Rectal smooth muscle tissue (tissue), 1 donor: ENCODE results near the gene PRAC2.

Experiments
- H3K27ac ChIP-seq: one replicate; pipeline ENCODE4 v1.7.0; 2013; ENCODE audit warnings: low read depth, low read length, inconsistent platforms
- H3K27me3 ChIP-seq: one replicate; pipeline ENCODE4 v1.7.0; 2013; ENCODE audit warnings: low read length; ENCODE audit not compliant: control insufficient read depth, insufficient read depth
- H3K36me3 ChIP-seq: one replicate; pipeline ENCODE4 v1.7.0; 2013; ENCODE audit warnings: low read length; ENCODE audit not compliant: control insufficient read depth, insufficient read depth
- H3K4me1 ChIP-seq: one replicate; pipeline ENCODE4 v1.7.0; 2013; ENCODE audit warnings: low read length; ENCODE audit not compliant: control insufficient read depth, insufficient read depth
- H3K4me3 ChIP-seq: one replicate; pipeline ENCODE4 v1.7.0; 2013; ENCODE audit warnings: low read length
- H3K9ac ChIP-seq: one replicate; pipeline ENCODE4 v1.7.0; 2013; ENCODE audit warnings: low read length

PRAC2 gene

GRCh38 chr17:48724251-48725003, 1.4 kb downstream of the PRAC2 start:
- Histone ChIP-seq H3K36me3 (no peaks in the 10 kb centered on the region), H3K27me3 (peaks cover 61% of the 10 kb centered on the region), H3K4me1 (no peaks in the 10 kb centered on the region), H3K4me3 (peak overlapping the region; percentile 2), H3K27ac (no peak overlapping the region), H3K9ac (no peak overlapping the region)

DNA sequence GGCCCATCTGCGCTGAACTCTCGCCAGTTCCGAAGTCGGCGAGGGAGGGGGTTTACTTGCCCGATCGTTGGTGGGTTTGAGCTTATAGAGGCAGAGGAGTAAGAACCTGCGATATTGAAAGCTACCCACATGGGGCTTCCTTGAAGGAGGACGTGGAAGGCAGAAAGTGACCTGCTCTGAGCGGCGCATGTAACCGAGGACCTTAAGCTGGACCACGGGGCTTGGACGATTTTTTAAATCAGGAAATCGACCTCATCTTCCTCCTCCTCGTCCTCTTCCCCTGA, 2.0 kb downstream of the PRAC2 start:
- Histone ChIP-seq H3K36me3 (no peaks in the 10 kb centered on the region), H3K27ac (no peak overlapping the region), H3K4me3 (no peak overlapping the region), H3K4me1 (no peaks in the 10 kb centered on the region), H3K27me3 (peaks cover 64% of the 10 kb centered on the region), H3K9ac (no peak overlapping the region)

DNA sequence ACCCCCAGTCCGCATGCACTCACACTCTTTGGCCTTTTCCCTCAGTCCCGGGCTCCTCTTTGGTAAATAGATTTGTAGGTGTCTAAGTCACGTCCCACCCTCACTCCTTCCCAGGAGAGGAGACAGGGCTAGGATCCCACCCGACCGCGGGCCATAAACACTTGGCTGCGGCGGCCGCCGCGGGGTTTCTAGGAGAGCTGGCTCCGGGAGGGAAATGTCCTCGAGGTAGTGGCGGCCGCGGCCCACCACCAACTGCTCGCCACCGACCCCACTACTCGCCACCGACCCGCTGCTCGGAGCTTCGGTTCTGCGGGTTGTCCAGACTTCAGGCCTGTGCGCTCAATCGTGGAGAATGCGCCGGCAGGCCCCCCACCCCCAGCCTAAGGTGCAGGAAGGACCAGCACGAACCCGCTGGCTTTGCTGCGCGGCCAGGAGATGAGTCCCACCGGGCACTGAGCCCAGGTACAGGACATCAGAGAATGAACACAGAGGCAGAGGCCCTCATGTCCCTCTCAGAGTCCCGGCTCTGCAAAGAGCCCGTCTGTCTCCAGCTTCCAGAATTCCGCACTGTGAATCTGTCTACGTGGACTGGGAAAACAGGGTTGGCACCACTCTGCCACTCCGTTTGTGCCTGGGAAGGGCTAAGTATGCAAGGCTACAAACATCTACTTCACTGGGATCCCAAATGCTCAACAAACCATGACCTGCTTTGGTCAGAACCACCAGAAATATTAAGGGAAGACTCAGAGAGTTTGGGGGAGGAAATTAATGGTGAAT, 2.5 kb downstream of the PRAC2 start:
- Histone ChIP-seq H3K9ac (no peak overlapping the region), H3K27ac (no peak overlapping the region), H3K27me3 (peaks cover 67% of the 10 kb centered on the region), H3K4me3 (no peak overlapping the region), H3K36me3 (no peaks in the 10 kb centered on the region), H3K4me1 (no peaks in the 10 kb centered on the region)

GRCh38 chr17:48726114-48726915, 3.3 kb downstream of the PRAC2 start:
- H3K9ac ChIP-seq = no peak overlapping the region
- H3K27ac ChIP-seq = no peak overlapping the region
- H3K27me3 ChIP-seq = peaks cover 61% of the 10 kb centered on the region
- H3K4me3 ChIP-seq = no peak overlapping the region
- H3K4me1 ChIP-seq = no peaks in the 10 kb centered on the region
- no peaks in the 10 kb centered on the region for H3K36me3 ChIP-seq

GRCh38 chr17:48726916-48727286, 3.9 kb downstream of the PRAC2 start:
- H3K27ac ChIP-seq = no peak overlapping the region
- H3K4me3 ChIP-seq = no peak overlapping the region
- H3K36me3 ChIP-seq = no peaks in the 10 kb centered on the region
- H3K4me1 ChIP-seq = no peaks in the 10 kb centered on the region
- H3K9ac ChIP-seq = no peak overlapping the region
- H3K27me3 ChIP-seq = peaks cover 60% of the 10 kb centered on the region

DNA sequence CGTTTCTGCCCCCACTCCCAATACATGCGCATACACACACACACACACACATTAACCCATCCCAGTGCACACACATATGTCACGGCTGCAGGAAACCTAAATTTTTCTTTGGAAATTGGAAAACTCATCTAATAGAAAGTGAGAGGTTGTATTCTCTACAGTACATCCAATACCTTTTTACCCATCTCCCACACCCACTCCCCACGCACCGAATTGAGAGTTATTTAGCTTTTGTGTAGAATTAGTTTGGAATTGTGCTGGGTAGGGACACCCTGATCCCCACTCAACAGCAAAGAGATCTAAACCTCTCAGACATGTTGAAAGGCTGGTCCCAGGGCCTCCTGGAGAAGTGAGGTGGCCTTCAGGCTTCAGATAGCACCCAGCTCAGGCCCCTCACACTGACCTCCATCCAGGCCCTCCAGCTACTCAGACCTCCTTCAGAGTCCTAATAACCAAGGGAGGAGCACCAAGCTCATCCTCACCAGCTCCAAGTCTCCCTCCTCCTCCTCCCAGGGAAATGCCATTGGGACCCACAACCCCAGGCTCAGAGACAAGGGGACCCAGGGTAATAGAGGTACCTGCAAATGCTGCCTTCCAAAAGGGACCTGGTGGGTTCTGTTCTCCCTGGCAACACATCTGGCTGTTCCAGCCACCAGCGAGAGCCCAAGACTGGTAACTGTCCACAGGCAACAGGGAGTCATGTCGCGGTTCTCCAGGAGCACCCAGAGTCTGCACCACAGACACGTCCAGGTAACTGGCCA, 4.6 kb downstream of the PRAC2 start:
- H3K36me3 ChIP-seq = no peaks in the 10 kb centered on the region
- no peak overlapping the region for H3K27ac ChIP-seq
- H3K9ac ChIP-seq = no peak overlapping the region
- H3K4me3 ChIP-seq = peak overlapping the region; percentile 66
- peaks cover 57% of the 10 kb centered on the region for H3K27me3 ChIP-seq
- no peaks in the 10 kb centered on the region for H3K4me1 ChIP-seq

GRCh38 chr17:48728232-48729231, 5.5 kb downstream of the PRAC2 start, which contains the start of gene HOXB13:
TSS of gene HOXB13 (minus strand) at chr17:48728750. CDS start at chr17:48728593, 157 bp downstream.
- H3K36me3 ChIP-seq = no peaks in the 10 kb centered on the region
- H3K4me1 ChIP-seq = no peaks in the 10 kb centered on the region
- H3K9ac ChIP-seq = peak within 1 kb of the TSS; percentile 43
- peaks cover 59% of the 10 kb centered on the region for H3K27me3 ChIP-seq
- H3K27ac ChIP-seq = no peak within 1 kb of the TSS
- H3K4me3 ChIP-seq = peak within 1 kb of the TSS; percentile 66

GRCh38 chr17:48729335-48730239, 6.6 kb downstream of the PRAC2 start:
- Histone ChIP-seq H3K27me3 (peaks cover 62% of the 10 kb centered on the region), H3K27ac (no peak overlapping the region), H3K36me3 (no peaks in the 10 kb centered on the region), H3K4me3 (peak overlapping the region; percentile 2), H3K9ac (no peak overlapping the region), H3K4me1 (no peaks in the 10 kb centered on the region)

DNA sequence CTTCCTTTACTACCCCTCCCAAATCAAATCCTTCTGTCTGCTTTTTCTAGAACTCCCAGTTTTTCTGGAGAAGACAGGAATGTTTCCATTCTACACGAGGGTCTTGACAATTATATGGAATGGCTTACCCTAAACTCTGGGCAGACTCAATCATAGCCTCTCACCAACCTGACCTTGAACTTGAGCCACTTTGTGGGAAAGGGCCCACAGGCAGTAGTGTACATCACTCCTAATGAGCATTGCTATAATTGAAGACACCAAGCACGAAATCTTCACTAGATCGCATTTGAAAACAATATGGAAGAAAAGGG, 7.2 kb downstream of the PRAC2 start:
- H3K4me1 ChIP-seq = no peaks in the 10 kb centered on the region
- H3K9ac ChIP-seq = no peak overlapping the region
- H3K27ac ChIP-seq = no peak overlapping the region
- H3K36me3 ChIP-seq = no peaks in the 10 kb centered on the region
- peaks cover 62% of the 10 kb centered on the region for H3K27me3 ChIP-seq
- no peak overlapping the region for H3K4me3 ChIP-seq

DNA sequence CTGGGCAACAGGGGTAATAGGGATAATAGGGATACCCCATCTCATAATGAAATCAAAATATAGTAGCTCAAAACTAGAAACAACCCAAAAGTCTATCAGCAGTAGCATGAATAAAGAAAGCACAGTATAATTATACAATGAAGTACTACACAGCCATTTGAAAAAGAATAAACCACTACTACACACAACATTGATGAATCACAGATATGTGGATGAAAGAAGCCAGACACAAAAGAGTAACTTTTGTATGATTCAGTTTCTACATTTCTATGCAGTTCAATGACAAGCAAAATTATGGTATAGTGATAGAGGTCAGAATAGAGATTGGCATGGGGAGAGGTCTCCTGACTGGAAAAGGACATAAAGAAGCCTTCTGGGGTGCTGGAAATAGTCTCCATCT, 8.4 kb downstream of the PRAC2 start:
- Histone ChIP-seq H3K27me3 (peaks cover 51% of the 10 kb centered on the region), H3K27ac (no peak overlapping the region), H3K9ac (no peak overlapping the region), H3K36me3 (no peaks in the 10 kb centered on the region), H3K4me3 (no peak overlapping the region), H3K4me1 (no peaks in the 10 kb centered on the region)
